HG03135 (cell line): ENCODE results near the gene RIMS1.
"Not testable (repeated sequence)": the region's sequence is repeated elsewhere in the genome, so short reads cannot be mapped to it uniquely, and the experiment has no call there.

Source experiments
- ATAC-seq: cut with Tn5 transposase; IDR thresholded peaks from one replicate; pipeline ENCODE4 v1.9.1; 2021; ENCODE audit warnings: mild to moderate bottlenecking, moderate library complexity; ENCODE audit not compliant: unreplicated experiment

RIMS1 gene

GRCh38 chr6:72316675-72317380 is 430.5 kb downstream of the RIMS1 start:
- ATAC-seq: no peak

GRCh38 chr6:72321788-72322187 is 435.4 kb downstream of the RIMS1 start:
- ATAC-seq: no peak

DNA sequence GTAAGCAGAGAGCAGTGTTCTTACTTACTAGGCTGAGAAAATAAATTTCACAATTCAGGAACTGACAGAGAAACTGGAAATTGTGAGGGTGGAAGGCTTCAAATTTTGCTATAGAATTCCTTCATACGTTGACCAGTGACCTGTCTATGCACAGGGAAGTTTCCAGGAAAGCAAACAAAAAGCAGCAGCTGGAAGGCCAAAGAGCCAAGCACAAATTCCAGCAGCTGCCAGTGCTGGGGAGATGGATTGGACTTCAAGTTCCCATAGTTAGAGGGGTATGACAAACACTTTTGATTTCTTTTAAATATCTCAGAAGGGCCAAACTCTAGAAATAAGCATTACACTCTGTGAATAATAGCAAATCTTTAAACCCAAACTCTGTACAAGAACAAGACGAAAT is 436.4 kb downstream of the RIMS1 start:
- ATAC-seq: no peak

DNA sequence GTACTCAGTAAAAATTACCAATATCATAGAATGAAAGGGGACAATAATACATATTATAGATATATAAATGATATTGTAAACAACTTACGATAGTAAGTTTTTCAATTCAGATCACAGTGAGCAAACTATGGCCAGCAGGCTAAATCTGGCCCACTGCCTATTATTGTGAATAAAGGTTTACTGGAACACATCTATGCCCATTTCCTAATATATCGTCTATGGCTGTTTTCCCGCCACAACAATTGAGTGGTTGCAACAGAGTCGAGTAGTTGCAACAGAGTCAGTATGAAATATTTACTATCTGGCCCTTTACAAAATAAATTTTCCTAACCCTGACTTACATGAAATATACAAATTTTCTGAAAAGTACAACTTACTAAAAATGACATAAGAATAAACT is 438.2 kb downstream of the RIMS1 start:
- no peak for ATAC-seq

DNA sequence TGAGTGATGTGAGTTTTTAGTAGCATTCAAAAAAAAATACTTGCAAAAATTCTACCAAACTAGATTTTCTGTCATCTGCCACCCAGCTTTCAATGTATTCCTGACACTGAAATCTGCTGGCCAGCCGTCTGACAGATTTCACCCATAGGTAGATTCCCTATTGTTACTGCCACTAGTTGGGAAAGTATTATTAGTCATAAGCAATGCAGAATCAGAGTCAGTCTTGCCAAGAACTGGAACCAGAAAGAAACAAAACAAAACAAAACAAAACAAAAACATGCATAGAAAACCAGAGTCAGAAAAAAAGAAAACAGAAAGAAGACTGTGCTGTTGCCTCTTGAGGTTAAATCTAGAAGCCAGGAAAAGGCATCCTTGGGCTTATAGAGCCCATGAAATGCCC is 442.4 kb downstream of the RIMS1 start:
- no peak for ATAC-seq

- not testable (repeated sequence) for ATAC-seq
Measured at GRCh38 chr6:72335203-72335602, 448.9 kb downstream of the RIMS1 start.

GRCh38 chr6:72348926-72349325 is 462.6 kb downstream of the RIMS1 start:
- no peak for ATAC-seq

DNA sequence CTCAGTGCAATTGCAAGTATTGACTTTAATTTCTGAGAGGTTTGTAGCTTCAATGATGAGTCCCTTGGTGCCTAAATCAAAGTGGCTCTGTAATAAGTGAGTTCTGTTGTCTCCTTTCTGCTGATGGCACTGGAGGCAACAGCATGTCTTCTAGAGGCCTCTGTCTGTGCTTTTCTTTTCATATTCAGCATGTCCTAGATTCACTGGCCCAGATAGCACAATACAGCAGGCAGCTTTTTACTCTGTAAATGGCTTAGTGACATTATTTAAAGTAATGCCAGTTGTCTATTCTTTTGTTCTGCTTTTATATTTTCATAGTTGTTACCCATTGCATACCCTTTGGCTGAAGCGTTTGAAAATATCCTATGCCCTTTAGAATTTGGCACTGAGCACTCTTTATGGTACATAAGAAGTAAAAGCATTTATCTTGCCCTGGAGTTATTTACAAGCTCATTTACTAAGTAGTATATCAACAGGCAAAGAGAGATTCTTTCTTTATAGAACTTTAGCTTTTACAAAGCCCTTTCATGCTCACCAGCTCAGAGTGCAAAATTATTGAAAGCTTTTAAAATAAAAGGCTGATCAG is 464.0 kb downstream of the RIMS1 start:
- ATAC-seq: no peak

DNA sequence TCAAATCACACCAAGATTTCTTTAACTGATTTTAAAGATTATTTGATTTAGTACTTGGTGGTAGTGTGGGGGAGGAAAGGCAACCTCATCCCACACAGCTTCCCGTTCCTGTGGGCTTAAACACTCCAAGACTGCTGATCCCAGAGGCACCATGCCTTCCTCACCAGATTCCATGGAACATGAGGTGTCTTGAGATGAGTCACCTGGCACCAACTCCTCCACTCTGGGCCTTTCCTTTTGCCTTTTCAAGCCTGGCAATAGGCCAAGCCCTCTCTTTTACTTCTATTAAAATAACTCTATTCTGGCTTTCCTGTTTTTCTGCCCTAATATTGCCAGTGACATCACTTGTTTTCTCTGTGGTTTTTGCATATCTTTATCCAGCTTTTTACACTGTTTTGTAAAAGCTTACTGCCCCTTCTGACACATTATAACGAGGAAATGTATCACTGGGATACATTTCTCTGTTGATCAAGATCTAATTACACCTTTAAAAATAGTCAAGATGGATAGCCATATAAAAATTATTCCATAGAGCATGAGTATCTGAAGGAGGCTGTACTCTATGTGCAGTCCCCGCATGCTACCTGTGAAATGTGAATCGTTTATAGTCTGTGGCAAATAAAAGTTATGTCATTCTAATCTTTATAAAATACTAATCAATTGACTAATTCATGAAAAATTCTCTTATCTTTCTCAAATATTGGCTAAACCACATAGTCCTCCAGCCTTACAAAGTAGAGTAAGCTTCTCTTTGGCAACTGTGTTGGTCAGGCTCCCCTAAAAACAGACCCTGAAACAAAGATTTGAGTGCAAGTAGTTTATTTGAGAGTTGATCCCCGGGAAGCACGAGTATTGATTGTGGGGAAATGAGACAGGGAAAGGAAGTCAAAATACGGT is 477.7 kb downstream of the RIMS1 start:
- ATAC-seq: no peak

GRCh38 chr6:72365773-72366172 is 479.4 kb downstream of the RIMS1 start:
- no peak for ATAC-seq

GRCh38 chr6:72367439-72367838 is 481.1 kb downstream of the RIMS1 start:
- no peak for ATAC-seq

- ATAC-seq: no peak
Measured at GRCh38 chr6:72371473-72371872, 485.1 kb downstream of the RIMS1 start.

DNA sequence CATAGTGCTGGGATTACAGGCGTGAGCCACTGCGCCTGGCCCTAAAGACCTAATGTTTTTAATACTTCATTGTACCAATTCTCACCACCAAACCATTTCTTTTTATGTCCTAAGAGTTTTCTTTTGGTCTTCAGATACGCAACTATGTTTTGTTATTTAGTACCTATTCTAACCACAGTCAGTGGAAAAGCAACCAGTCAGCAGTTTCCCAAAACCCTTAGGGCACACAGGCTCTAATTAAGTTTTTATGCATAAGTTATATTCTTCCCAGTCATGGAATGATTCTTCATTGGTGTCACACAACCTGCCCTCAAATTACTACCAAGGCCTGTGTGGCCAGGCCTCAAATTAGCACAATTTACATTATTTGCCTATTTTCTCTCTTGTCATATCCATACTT is 487.8 kb downstream of the RIMS1 start:
- ATAC-seq: no peak

- no peak for ATAC-seq
Measured at GRCh38 chr6:72374857-72375256, 488.5 kb downstream of the RIMS1 start.

- no peak for ATAC-seq
Measured at GRCh38 chr6:72376736-72377135, 490.4 kb downstream of the RIMS1 start.

GRCh38 chr6:72381076-72381475 is 494.7 kb downstream of the RIMS1 start:
- no peak for ATAC-seq

- ATAC-seq: peak; percentile 98
Measured at GRCh38 chr6:72382602-72383529, 496.5 kb downstream of the RIMS1 start.

DNA sequence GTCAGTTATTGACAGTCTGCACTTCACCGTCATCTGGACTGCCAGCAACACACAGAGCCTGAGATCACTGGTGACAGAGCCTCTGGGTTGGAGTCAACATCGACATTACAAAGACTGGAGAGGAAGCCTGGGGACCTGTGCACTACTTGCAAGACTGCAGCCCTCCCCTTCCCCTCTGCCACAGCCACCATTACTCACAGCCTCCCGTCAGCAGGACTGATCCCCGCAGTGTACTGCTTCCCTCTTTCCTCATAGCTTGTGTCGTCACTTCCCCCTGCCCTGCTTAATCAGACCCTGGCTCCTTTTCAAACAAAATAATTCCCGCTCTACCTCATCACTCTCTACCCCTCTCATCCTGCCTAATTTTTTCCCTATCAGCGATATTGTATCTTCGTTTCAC is 500.0 kb downstream of the RIMS1 start:
- no peak for ATAC-seq

GRCh38 chr6:72389698-72390097 is 503.3 kb downstream of the RIMS1 start:
- no peak for ATAC-seq

- no peak for ATAC-seq
Measured at GRCh38 chr6:72390548-72390947, 504.2 kb downstream of the RIMS1 start.

DNA sequence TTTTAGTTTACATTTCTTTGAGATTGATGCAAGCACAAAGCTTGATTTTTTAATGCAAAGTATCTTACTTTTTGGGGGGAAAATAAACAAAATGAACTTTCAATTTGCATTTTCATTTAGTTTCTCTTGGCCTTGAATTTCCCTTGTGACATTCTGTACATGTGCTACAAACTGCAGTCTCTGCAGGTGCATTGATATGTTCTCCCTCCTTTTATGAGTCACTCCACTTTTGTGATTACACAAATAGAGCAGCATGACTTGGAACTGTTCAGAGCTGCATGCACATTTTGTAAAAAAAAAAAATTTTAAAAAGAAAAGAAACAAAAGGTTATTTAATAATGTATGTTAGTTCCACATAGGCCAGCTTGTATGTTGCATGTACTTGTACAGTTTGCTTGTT is 515.5 kb downstream of the RIMS1 start:
- no peak for ATAC-seq
